Measurements from ENCODE around the gene CETP.

Gene CETP

DNA sequence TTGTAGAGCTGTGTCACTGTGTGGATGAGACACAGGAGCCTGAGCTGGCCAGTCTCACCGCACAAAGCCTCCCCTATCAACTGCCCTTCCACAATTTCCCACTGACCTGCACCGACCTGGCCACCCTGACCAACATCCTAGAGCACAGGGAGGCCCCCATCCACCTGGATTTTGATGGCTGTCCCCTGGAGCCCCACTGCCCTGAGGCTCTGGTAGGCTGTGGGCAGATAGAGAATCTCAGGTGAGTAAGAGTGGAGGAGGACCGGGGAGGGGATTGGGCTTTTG lies 65.0 kb downstream of the CETP start:
- no peak for DNase-seq

DNA sequence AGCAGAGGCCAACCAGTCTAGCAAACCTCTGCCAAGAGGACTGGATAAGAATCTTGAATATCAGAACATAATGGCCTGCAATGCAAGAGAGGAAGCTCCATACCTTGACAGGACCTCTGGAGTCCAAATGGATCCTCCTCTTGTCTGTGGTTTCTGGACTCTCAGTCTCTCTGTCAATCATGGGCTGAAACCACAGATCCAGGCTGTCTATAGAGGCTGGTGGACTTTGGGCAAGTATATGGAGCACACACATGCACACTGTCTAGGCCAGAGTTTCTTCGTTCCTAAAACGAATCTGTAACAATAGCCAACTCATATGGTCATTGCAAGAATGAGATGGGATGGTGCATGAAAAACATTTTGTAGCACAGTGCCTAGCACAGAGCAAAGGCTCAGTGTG lies 65.3 kb downstream of the CETP start:
- no peak for DNase-seq

DNA sequence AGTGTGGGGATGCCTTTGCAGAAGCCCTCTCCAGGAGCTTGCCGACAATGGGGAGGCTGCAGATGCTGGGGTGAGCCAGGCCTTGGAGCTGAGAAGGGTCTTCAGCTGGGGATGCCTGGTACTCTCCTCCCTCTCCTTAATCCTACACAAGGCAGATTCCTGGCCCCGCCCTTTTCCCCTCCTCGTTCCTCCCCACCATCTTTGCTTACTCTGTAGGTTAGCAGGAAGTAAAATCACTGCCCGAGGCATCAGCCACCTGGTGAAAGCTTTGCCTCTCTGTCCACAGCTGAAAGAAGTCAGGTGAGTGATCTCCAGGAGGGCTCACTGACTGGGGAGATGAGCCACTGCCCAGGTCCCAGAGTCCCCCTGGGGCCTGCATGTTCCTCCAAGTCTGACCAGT lies 66.3 kb downstream of the CETP start:
- DNase-seq: no peak

DNA sequence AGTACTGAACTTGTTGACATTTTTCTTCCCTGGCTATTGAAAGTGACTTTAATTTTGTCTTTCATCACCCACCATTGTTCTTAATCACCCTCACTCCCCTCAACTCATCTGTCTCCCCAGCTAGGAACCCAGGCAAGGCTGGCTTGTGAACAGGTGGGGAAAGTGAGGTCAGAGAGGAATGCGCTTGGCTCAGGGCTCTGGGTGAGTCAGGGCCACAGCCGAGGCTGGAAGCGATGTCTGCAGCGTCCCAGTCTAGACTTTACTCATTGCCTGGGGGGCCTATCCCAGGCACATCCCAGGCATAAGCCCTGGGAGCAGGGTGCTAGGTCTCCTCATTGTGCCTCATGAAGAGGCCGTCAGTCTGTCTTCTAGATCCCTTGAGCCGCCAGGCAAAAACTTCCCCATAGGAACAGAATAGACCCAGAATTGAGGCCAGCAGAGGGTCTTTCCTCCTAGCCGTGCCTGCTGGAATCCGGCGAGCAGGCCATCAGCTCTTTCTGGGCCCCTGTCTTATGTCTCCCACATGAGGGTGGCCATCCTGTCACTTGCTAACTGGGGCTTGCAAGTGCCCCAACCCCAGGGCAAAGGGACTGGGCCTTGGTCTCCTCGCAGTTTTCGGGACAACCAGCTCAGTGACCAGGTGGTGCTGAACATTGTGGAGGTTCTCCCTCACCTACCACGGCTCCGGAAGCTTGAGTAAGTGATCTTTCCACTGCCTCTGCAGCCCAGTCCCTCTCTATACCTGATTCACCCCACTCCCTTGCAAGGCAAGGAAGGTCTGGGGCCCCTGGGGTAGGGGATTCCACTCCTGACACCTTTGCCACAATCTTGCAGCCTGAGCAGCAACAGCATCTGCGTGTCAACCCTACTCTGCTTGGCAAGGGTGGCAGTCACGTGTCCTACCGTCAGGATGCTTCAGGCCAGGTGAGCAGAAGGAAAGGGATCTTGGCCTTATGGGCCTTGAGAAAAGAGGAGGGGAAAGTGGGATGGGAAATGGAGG lies 67.7 kb downstream of the CETP start:
- no peak for DNase-seq

DNA sequence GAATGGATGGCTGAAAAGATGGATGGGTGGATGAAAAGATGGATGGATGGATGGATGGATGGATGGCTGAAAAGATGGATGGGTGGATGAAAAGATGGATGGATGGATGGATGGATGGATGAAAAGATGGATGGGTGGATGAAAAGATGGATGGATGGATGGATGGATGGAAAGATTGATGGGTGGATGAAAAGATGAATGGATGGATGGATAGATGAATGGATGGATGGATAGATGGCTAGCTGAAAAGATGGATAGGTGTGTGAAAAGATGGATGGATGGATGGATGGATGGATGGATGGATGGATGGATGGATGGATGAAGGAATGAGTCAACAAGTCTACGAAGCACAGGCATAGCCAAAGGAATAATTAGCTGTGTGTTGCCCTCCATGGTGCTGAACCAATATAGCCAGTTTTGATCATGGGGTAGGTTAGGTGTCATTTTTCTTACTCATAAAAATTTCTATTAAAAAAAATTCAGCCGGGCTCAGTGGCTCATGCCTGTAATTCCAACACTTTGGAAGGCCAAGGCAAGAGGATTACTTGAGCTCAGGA lies 68.7 kb downstream of the CETP start:
- no peak for DNase-seq

DNA sequence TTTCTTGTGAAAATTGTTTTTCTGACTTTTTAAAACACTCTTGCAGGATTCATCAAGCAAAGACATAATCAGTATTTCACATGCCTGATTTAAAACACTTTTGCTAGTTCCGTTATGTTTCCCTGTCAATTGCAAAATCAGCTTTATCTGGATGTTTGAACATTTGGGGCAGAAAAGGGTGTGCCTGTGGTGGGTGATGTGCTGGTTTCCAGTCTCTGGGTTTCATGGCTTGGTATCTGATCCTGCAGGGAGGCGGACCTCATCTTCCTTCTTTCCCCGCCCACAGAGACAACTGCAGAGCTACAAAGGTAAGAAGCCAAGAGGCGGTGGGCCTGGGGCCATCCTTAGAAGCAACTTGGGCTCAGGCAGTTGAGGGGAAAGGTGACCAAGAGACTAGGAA lies 69.4 kb downstream of the CETP start:
- DNase-seq: no peak

DNA sequence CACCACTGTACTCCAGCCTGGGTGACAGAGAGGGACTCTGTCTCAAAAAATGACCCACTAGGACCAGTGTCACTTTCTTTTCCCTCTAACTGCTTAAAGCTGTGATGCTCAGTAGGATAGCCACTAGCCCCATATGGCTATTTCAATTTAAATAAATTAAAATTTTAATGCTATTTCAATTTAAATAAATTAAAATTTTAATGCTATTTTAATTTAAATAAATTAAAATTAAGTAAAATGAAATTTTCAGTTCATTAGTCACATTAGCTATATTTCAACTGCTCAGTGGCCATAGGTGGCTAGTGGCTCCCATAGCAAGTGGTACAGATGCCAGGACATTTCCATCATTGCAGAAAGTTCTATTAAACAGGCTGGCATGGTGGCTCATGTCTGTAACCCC lies 70.6 kb downstream of the CETP start:
- DNase-seq: no peak

DNA sequence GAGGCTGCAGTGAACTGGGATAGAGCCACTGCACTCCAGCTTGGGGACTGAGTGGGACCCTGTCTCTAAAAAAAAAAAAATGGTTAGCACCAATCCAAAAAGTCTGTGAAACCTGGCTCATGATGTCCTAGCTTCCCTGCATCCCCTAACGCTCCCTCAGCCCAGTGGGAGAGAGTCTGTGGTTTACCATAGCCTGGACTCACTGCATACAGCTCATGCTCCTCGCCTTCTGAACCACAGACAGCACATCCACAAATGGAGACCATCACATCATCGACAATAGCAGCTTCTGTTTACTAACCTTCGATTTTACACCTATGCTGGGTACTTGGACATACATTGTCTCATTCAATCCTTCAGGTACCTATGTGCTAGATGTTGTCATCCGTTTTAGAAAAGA lies 71.2 kb downstream of the CETP start:
- DNase-seq: no peak

Measured in HCEC 1CT (cell line).